MM.1S (cell line): ENCODE results near the gene WASHC3.

ENCODE experiments used
- DNase-seq: peaks from one replicate; pipeline ENCODE4 v3.0.0-alpha.2; 2015
- H2AFZ ChIP-seq: fragments of 300-600 bp; sonication (generic); 2 replicates; pipeline ENCODE4 v1.6.0; 2016; ENCODE audit warnings: antibody characterized with exemption, low read length
- H3F3A ChIP-seq: fragments of 300-600 bp; sonication (generic); 2 replicates; pipeline ENCODE4 v1.6.1; 2016; ENCODE audit warnings: mild to moderate bottlenecking, antibody characterized with exemption, low read length, moderate library complexity, mixed read lengths; ENCODE audit not compliant: insufficient read depth
- H3K27ac ChIP-seq: fragments of 300-600 bp; sonication (generic); 2 replicates; pipeline ENCODE4 v1.5.1; 2016; ENCODE audit warnings: mild to moderate bottlenecking, low read length
- H3K27me3 ChIP-seq: fragments of 300-600 bp; sonication (generic); replicated peaks from 2 replicates; pipeline ENCODE4 v1.6.0; 2016; ENCODE audit warnings: low read length; ENCODE audit not compliant: insufficient read depth
- H3K36me3 ChIP-seq: fragments of 300-600 bp; sonication (generic); replicated peaks from 2 replicates; pipeline ENCODE4 v1.6.1; 2016; ENCODE audit warnings: mild to moderate bottlenecking, low read length, mixed read lengths; ENCODE audit not compliant: insufficient read depth
- H3K4me1 ChIP-seq: fragments of 300-600 bp; sonication (generic); 2 replicates; pipeline ENCODE4 v1.6.1; 2016; ENCODE audit warnings: low read length, mixed read lengths
- H3K4me2 ChIP-seq: fragments of 300-600 bp; sonication (generic); 2 replicates; pipeline ENCODE4 v1.6.0; 2016; ENCODE audit warnings: low read depth, low read length
- H3K4me3 ChIP-seq: fragments of 300-600 bp; sonication (generic); 2 replicates; pipeline ENCODE4 v1.5.1; 2016; ENCODE audit warnings: low read length, mixed read lengths
- H3K79me2 ChIP-seq: fragments of 300-600 bp; sonication (generic); 2 replicates; pipeline ENCODE4 v1.6.1; 2016; ENCODE audit warnings: mixed run types, low read length, mixed read lengths
- H3K9ac ChIP-seq: fragments of 300-600 bp; sonication (generic); 2 replicates; pipeline ENCODE4 v1.6.1; 2016; ENCODE audit warnings: low read length, mixed read lengths
- H3K9me2 ChIP-seq: fragments of 300-600 bp; sonication (generic); replicated peaks from 2 replicates; pipeline ENCODE4 v1.6.1; 2016; ENCODE audit warnings: mild to moderate bottlenecking, low read length, mixed read lengths; ENCODE audit not compliant: insufficient read depth
- H3K9me3 ChIP-seq: fragments of 300-600 bp; sonication (generic); replicated peaks from 2 replicates; pipeline ENCODE4 v1.6.1; 2016; ENCODE audit warnings: mild to moderate bottlenecking, low read length, mixed read lengths; ENCODE audit not compliant: insufficient read depth
- H4K20me1 ChIP-seq: fragments of 300-600 bp; sonication (generic); 2 replicates; pipeline ENCODE4 v1.6.1; 2016; ENCODE audit warnings: mild to moderate bottlenecking, low read length, moderate library complexity, mixed read lengths; ENCODE audit not compliant: insufficient read depth
- EZH2 ChIP-seq: fragments of 300-600 bp; sonication (generic); optimal IDR thresholded peaks from 2 replicates; pipeline ENCODE3; 2017; ENCODE audit warnings: low read depth, mild to moderate bottlenecking, antibody characterized with exemption, low read length, mixed read lengths
- EZH2phosphoT487 ChIP-seq: fragments of 300-600 bp; sonication (generic); IDR thresholded peaks from 2 replicates; pipeline ENCODE4 v1.6.1; 2018; ENCODE audit warnings: antibody characterized with exemption, low read length
- TF ChIP-seq, protein P1 (sequence below): fragments of 300-600 bp; sonication (generic); IDR thresholded peaks from 2 replicates; pipeline ENCODE4 v1.5.1; 2016; ENCODE audit warnings: antibody characterized with exemption, low read length, mixed read lengths

The WASHC3 gene

DNA sequence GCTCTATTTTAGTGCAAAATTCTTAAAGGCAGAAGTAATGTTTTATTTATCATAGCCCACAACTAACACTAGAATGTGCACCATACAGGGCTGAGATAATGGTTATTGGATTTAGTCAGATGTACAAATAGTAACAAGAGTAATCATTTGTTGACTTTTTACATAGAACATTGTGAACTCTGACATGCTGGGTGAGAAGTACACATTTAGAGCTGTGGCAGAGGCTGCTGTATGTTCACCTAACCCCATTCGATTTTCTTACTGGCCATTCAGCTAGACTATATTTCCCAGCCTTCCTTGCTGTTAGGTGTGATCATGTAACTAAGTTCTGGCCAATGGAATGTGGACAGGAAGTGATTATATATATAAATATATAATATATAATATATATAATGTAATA lies 95.3 kb downstream of the WASHC3 start:
- Histone ChIP-seq H4K20me1 (no peaks in the 10 kb centered on the region), H3K79me2 (no peaks in the 10 kb centered on the region), H3F3A (no peaks in the 10 kb centered on the region), H2AFZ (no peak overlapping the region), H3K9me3 (no peaks in the 10 kb centered on the region), H3K9ac (no peak overlapping the region), H3K27me3 (no peaks in the 10 kb centered on the region), H3K4me1 (peaks cover 9% of the 10 kb centered on the region; the same call in 1 of the 2 replicates), H3K27ac (no peak overlapping the region), H3K4me2 (no peak overlapping the region), H3K36me3 (no peaks in the 10 kb centered on the region), H3K9me2 (no peaks in the 10 kb centered on the region), H3K4me3 (no peak overlapping the region)
- no peak for TF ChIP-seq EZH2phosphoT487
- TF ChIP-seq EZH2: no peak
- TF ChIP-seq, protein P1, sequence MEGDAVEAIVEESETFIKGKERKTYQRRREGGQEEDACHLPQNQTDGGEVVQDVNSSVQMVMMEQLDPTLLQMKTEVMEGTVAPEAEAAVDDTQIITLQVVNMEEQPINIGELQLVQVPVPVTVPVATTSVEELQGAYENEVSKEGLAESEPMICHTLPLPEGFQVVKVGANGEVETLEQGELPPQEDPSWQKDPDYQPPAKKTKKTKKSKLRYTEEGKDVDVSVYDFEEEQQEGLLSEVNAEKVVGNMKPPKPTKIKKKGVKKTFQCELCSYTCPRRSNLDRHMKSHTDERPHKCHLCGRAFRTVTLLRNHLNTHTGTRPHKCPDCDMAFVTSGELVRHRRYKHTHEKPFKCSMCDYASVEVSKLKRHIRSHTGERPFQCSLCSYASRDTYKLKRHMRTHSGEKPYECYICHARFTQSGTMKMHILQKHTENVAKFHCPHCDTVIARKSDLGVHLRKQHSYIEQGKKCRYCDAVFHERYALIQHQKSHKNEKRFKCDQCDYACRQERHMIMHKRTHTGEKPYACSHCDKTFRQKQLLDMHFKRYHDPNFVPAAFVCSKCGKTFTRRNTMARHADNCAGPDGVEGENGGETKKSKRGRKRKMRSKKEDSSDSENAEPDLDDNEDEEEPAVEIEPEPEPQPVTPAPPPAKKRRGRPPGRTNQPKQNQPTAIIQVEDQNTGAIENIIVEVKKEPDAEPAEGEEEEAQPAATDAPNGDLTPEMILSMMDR: no peak
- DNase-seq: no peak

DNA sequence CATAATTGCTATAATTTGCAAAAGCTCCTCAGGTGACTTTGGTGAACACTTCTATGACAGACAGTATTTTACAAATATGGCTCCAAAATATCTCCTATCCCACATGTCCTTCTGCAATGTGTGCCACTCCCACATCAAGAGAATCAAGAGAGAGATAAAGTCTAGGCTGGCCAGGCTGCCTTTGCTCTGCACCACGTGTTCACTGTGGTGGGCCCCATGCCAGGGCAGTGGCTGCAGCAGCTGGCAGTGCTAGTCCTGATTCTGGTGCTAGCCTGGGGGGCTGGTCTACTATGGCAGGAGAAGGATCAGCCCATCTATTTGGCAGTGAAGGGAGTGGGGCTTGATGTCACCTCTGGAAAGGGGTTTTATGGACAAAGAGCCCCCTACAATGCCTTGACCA lies 98.1 kb downstream of the WASHC3 start:
- Histone ChIP-seq H3K4me3 (no peak overlapping the region), H2AFZ (no peak overlapping the region), H3K9me2 (no peaks in the 10 kb centered on the region), H3K27ac (no peak overlapping the region), H3K27me3 (no peaks in the 10 kb centered on the region), H3K4me1 (peaks cover 9% of the 10 kb centered on the region; the same call in 1 of the 2 replicates), H3K36me3 (no peaks in the 10 kb centered on the region), H3K79me2 (no peaks in the 10 kb centered on the region), H4K20me1 (no peaks in the 10 kb centered on the region), H3K9ac (no peak overlapping the region), H3F3A (no peaks in the 10 kb centered on the region), H3K4me2 (no peak overlapping the region), H3K9me3 (no peaks in the 10 kb centered on the region)
- no peak for TF ChIP-seq EZH2
- no peak for TF ChIP-seq EZH2phosphoT487
- TF ChIP-seq, protein P1: no peak
- no peak for DNase-seq
